ENCODE results near the gene SSNA1. TPM values are rescaled to one million over a fixed set of nuclear protein-coding genes. Genes with fewer than 3 reads are reported as not detected.

The SSNA1 gene
- total RNA-seq, 2 experiments from 2014 or later = 103 TPM

GRCh38 chr9:137205126-137206069, 16.9 kb downstream of the SSNA1 start, which contains the start of the genes NDOR1 and TMEM203:
NDOR1 (plus strand) TSS chr9:137205700; CDS start chr9:137205778, 78 bp downstream.
TMEM203 (minus strand) TSS chr9:137205648; CDS start chr9:137205414, 234 bp downstream.
- CTCF ChIA-PET = interaction anchor here (1.0 to 5.0 kb wide), 5 partner anchors 10 to 76 kb away, joined by 3 to 21 read pairs (median 4); partner anchors contain the start of genes ANAPC2 and SSNA1
- POLR2A ChIA-PET = interaction anchor here (1.3 to 3.2 kb wide), 3 partner anchors 17 to 35 kb away, joined by 6 to 15 read pairs (median 7); partner anchors contain the start of genes ANAPC2, RNF208, SSNA1 and TUBB4B

GRCh38 chr9:137206602-137207001, 18.1 kb downstream of the SSNA1 start:
- CTCF ChIA-PET = interaction anchor here (1.2 to 1.9 kb wide), 2 partner anchors 21 to 30 kb away, joined by 7 read pairs; partner anchors contain the start of gene RNF224

GRCh38 chr9:137211532-137211931, 23.1 kb downstream of the SSNA1 start:
- POLR2A ChIA-PET = interaction anchor here (1.3 kb wide), 1 partner anchor 29 kb away, joined by 3 read pairs; the partner anchor contains the start of gene TUBB4B

More at GRCh38 chr9:137206602-137207001, 18.1 kb downstream of the SSNA1 start:
- POLR2A ChIA-PET = interaction anchor here (1.8 to 3.2 kb wide), 2 partner anchors 17 to 34 kb away, joined by 5 to 15 read pairs; partner anchors contain the start of gene RNF208

GRCh38 chr9:137212520-137212919, 24.0 kb downstream of the SSNA1 start:
- ChIA-PET CTCF (no interaction called here), POLR2A (interaction anchor here (1.3 kb wide), 1 partner anchor 28 kb away, joined by 3 read pairs; the partner anchor contains the start of gene TUBB4B)

More at GRCh38 chr9:137211532-137211931, 23.1 kb downstream of the SSNA1 start:
- CTCF ChIA-PET = no interaction called here

GRCh38 chr9:137213160-137214060, 24.9 kb downstream of the SSNA1 start:
- POLR2A ChIA-PET = no interaction called here
- CTCF ChIA-PET = no interaction called here

- ChIA-PET POLR2A (no interaction called here), CTCF (no interaction called here)
These were observed 26.1 kb downstream of the SSNA1 start for GRCh38 chr9:137214620-137215019.

- POLR2A ChIA-PET = no interaction called here
- CTCF ChIA-PET = no interaction called here
These were observed 26.9 kb downstream of the SSNA1 start for GRCh38 chr9:137215196-137215986.

GRCh38 chr9:137216188-137216965, 27.9 kb downstream of the SSNA1 start:
- ChIA-PET POLR2A (no interaction called here), CTCF (interaction anchor here (0.9 to 1.8 kb wide), 2 partner anchors 40 to 51 kb away, joined by 3 to 4 read pairs; no protein-coding TSS in a partner anchor)

GRCh38 chr9:137217276-137218211, 29.1 kb downstream of the SSNA1 start:
- CTCF ChIA-PET = interaction anchor here (0.8 to 1.8 kb wide), 3 partner anchors 10 to 41 kb away, joined by 3 to 6 read pairs (median 4); partner anchors contain the start of gene RNF224
- POLR2A ChIA-PET = no interaction called here

GRCh38 chr9:137218212-137218753, 29.8 kb downstream of the SSNA1 start:
- CTCF ChIA-PET = interaction anchor here (1.7 kb wide), 1 partner anchor 9 kb away, joined by 6 read pairs; the partner anchor contains the start of gene RNF224
- POLR2A ChIA-PET = no interaction called here

GRCh38 chr9:137218754-137219271, 30.3 kb downstream of the SSNA1 start:
- CTCF ChIA-PET = interaction anchor here (1.7 kb wide), 1 partner anchor 8 kb away, joined by 6 read pairs; the partner anchor contains the start of gene RNF224
- POLR2A ChIA-PET = interaction anchor here (0.6 kb wide), 1 partner anchor 218 kb away, joined by 4 read pairs; no protein-coding TSS in a partner anchor

GRCh38 chr9:137219757-137220316, 31.4 kb downstream of the SSNA1 start:
- ChIA-PET CTCF (interaction anchor here (0.8 to 1.4 kb wide), 3 partner anchors 17 to 152 kb away, joined by 3 to 4 read pairs (median 4); no protein-coding TSS in a partner anchor), POLR2A (no interaction called here)

GRCh38 chr9:137220317-137221094, 32.0 kb downstream of the SSNA1 start:
- ChIA-PET CTCF (interaction anchor here (0.8 to 1.4 kb wide), 3 partner anchors 16 to 153 kb away, joined by 3 to 4 read pairs (median 4); no protein-coding TSS in a partner anchor), POLR2A (interaction anchor here (0.6 to 0.8 kb wide), 2 partner anchors 13 to 431 kb away, joined by 4 read pairs; no protein-coding TSS in a partner anchor)

GRCh38 chr9:137221095-137221505, 32.6 kb downstream of the SSNA1 start:
- POLR2A ChIA-PET = interaction anchor here (0.8 to 0.9 kb wide), 2 partner anchors 11 to 13 kb away, joined by 3 to 4 read pairs; no protein-coding TSS in a partner anchor
- CTCF ChIA-PET = interaction anchor here (1.4 kb wide), 1 partner anchor 103 kb away, joined by 4 read pairs; no protein-coding TSS in a partner anchor
